Right hindlimb (tissue), 1 donor: ENCODE measurements around the gene GNPTAB.

Experiments used
- DNase-seq: peaks from one replicate; pipeline ENCODE4 v3.0.0-alpha.2; 2018

GNPTAB gene

DNA sequence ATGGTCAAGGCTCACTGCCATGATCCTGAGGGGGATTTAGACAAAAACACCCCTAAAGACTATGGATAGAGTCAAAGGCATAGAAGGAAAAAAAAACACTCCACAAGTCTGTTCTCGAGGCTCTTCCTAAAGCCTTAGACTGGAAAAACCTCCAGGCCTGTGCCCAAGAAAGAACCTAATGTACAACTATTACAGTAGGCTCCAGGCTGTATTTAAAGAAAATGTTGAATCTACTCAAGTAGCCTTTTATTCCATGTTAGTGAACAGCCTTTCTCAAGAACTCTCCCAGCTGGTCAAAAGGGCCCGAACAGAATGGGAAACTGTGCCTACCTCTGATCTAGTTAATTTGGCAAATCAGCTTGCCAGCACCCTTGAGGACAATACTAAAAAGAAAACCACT lies 28.3 kb downstream of the GNPTAB start:
- DNase-seq = no peak

DNA sequence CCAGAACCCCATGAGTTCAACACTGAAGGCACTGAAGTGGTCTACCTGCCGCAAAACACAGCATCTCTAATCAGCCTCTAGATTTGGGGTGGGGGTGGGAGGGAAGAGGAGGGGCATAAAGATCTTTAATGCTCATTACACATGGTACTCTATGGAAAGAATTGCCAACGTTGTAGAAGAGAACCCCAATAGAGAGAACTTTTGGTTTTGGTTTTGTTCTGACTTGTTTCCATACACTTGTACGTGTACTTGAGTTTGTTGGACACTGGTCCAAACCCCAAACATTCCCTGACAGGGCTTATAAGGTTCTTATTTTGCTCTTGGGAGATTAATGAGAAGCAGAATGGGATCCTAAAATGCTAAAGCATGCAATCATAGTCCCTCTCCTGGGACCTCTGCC lies 31.0 kb downstream of the GNPTAB start:
- no peak for DNase-seq

DNA sequence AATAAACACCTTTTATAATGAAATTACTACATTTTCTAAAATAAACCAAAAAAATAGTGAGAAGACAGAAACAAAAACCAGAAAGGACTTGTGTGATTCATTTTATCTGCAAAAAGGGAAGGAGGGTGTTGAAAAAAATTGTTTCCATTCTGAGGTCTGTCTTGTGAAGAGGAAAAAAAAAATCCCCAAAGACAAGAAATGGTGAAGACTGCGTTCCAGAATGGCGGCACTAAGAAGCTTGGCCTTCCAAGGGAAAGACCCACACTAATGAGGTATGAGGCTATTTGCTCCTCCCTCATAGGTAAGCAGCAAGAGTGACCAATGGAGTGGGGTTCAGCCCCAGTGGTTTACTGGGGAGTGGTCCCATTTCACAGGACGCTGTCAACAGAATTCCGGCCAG lies 35.0 kb downstream of the GNPTAB start:
- DNase-seq = no peak

DNA sequence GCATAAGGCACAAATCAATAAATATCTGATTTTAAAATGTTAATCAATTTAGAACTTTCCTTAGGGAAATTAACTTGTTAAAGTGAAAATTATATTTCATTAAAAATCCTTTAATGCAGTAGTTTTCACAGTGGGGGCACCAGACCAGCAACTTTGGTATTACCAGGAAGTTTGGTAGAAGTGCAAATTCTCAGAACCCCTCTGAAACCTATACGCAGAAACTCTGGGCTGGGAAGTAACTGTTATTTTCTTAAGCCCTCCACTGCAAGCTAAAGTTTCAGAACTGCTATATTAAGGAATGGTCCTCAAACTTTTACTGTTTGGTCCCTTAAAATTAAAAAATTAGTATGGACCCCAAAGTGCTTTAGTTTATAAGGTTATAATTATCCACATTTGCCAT lies 35.7 kb downstream of the GNPTAB start:
- DNase-seq = no peak

DNA sequence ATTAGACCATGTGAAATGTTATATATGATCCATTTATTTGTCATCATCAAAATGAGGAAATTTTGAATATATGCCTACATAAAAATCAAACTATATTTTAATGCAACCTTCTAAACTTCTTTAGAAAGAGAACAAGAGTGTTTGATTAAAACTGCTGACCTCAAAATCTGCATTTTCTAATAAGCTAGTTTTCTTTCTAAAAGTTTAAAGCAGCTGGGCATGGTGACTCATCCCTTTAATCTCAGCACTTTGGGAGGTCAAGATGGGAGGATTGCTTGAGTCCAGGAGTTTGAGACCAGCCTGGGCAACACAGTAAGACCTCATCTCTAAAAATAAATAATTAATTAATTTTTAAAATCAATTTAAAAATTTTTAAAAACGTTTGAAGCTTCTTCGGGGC lies 36.2 kb downstream of the GNPTAB start:
- no peak for DNase-seq

DNA sequence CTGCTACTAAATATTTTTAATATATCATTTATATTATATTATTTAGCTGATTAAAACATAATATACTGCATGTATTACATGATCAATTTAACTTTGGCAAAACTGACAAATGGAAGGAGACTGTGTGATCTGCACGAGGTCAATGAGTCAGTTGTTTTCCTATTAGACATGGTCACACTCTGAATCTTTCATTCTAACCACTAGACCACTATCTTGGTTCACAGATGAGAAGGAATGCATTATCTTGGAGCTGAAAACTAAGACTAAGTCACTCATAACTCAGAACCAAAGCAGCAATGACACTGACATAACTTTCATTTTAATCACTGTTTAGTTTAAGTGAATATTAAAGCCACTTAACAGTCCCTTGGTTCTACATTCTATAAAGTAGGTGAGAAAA lies 37.4 kb downstream of the GNPTAB start:
- no peak for DNase-seq

DNA sequence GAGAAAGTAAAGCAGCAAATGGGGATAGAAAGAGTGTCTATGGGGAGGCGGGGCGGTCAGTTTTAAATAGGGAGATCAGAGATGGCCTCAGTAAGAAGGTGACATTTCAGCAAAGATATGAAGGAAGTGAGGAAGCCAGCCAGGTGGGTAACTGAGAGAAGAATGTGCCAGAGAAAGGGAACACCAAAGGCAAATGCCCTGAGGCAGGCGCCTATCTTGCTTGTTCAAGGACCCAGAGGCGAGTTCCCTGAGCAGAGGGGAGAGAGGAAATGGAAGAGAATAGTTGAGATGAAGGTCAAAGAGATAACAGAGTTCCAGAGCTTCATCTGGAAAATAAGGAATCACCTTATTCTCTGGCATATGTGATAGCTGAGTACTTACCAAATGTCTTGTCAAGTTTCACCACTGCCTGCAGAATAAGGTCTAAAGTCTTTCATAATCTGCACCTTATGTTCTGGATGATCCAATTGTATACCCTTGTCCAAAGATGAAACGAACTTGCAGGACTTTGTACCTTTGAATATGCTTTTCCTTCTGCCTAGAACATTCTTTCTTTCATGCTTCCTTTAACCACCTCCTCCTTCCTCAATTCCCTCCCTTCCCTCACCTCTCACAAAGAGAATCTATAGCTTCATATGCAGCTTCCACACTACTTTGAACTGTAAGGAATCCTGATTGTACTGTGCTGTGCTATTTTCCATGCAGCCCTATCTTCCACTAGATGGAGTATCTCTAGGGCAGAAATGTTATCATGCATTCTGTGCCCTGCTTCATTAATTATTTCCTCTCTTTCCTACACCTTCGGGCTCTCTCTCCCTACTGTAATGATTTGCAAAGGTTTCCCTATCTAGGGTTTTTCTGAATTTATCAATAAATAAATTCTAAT lies 38.5 kb downstream of the GNPTAB start:
- no peak for DNase-seq

DNA sequence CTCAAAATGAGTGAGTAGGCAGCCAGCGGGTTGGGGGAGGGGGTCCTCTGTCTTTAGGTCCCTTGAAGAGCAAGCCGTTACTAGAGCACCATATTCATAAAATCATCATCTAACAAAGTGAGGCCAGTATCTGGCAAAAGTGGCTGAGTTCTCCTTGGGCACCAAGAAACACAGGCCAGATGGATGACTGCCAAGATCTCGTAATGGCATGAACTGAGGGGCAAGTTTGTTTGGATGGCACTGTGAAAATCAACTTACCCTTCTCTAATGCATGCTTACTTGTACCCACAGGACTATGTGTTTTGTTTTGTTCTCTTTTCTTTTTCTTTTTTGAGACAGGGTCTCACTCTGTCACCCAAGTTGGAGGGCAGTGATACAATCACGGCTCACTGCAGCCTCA lies 41.6 kb downstream of the GNPTAB start:
- no peak for DNase-seq

DNA sequence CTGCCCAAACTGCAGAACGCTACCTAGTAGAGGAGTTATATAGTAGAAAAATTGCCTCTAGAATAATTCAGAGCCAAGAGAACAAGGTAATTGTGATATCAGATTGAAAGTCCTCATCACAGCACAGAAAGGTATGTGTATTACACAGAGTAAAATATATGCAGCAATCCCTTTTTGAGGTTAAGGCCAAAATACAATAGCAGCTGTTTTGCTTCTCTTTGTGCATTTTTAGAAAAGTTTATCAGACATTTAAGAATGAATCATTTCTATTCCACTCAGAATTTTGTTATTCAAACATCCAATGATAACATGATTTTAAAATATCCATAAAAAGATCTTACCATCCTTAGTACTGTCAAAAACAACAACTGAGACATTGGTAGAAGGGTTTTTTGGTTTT lies 45.1 kb downstream of the GNPTAB start:
- DNase-seq = no peak

DNA sequence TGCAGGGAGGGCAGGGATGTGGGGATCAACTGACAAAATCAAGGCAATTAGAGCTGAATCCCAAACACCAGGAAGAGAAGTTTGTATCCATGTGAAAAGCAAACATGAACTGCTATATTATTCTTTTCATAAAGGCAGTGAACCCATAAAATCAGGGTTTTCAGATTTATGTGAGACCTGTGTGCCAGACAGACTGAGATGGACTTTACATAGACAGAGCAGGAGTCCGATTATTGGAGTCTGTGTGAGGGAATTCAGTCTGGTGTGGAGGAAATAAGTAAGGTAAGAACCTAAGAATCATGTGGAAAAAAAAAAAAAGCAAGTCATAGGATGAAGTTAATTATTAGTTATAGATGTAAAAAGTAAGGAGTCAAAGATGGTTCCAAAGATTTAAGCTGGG lies 46.4 kb downstream of the GNPTAB start:
- no peak for DNase-seq

DNA sequence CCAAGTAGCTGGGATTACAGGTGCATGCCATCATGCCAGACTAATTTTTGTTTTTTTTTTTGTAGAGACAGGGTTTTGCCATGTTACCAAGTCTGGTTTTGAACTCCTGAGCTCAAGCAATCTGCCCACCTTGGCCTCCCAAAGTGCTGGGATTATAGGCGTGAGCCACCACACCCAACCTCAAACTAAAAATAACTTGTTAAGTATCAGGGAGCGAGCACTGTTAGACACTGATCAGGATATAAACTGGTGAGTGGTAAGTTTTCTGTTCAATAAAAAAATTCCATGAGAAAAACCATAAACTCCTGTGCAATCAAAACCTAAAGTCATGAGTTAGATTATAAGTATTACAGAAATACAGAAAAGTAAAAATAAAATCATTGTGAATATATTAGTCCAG lies 46.9 kb downstream of the GNPTAB start:
- no peak for DNase-seq

DNA sequence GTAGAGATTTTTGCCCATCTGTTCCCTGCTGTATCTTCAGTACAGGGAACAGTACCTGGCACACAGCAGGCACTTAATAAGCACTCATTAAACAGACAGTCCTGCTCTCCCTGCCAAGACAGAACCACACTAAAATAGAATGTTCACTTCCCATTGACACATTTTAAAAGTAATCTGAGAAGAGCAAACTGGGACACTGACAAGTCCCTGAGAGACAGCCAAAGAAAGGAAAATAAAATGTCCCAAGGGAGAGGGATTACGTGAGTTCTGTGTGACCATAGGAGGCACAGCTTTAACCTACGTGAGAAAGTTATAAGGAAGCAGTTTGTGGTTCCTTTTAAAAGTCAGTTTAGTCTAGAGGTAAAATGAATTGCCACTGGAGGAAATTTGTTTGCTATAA lies 47.6 kb downstream of the GNPTAB start:
- DNase-seq = no peak

DNA sequence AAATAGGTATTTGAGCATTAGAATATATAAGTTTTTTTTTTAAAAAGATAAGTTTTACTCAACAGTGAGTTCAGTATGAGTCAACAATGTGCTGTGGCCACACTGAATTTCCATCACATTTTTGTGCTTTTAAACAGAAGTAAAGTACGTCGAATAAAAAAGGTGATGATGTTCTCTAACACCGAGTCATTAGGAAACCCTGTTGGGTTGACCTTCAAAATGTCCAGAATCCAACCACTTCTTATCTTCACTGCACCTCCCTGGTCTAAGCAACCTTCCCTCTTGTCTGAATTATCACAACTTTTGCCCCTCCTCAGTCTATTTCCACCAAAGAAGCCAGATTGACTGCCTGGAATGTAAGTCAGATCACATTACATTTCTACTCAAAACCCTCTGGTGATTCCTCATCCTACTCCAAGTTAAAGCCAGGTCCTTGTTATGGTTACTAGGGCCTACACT lies 48.5 kb downstream of the GNPTAB start:
- no peak for DNase-seq

DNA sequence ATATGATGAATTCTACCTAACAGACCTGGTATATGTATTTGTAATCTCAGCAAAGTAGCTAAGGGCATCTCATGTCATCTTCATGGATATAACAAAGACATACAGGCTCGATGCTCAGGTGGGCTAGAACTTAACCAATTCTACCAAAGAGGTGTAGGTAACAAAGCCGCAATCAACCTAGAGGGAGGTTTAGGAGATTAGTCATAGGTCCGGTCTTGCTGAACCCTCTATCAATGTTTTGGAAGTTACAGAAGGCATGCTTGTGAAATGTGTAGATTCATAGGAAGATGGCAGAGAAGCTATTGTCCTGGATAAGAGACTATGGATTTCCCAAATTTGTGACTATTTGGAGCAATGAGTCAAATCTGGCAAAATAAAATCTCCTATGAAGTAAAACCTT lies 48.9 kb downstream of the GNPTAB start:
- DNase-seq = no peak

DNA sequence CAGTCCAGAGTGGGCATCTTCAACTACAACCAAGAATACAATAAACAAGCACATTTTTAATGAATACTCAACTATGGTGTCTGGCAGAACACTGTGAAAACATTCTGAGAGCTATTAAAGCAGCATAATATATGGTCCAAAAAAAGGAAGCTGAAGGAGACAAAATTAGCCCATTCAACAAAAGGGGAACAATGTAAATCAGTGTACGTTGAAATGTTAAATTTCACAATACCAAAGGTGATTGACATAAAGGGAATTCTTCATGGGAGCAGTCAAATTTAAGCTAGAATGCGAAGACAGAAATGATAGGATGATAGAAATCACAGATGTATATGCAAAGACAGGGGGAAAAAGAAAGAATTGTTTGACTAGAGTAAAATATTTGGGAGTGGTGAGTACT lies 50.2 kb downstream of the GNPTAB start:
- DNase-seq = no peak

DNA sequence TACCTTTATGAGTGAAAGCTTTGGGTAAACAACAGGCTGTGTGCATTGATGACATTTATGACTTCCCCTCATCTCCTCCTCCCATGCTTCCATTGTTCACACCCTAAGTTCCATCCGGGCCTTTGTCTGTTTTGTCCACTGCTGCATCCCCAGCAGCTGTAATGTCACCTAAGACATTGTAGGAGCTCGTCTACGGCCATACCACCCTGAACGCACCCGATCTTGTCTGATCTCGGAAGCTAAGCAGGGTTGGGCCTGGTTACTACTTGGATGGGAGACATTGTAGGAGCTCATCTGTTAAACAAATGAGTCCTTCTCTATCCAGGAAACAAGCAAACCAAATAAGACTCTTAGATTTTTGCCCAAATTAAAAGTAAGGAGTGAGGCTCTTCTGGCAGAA lies 51.1 kb downstream of the GNPTAB start:
- no peak for DNase-seq

DNA sequence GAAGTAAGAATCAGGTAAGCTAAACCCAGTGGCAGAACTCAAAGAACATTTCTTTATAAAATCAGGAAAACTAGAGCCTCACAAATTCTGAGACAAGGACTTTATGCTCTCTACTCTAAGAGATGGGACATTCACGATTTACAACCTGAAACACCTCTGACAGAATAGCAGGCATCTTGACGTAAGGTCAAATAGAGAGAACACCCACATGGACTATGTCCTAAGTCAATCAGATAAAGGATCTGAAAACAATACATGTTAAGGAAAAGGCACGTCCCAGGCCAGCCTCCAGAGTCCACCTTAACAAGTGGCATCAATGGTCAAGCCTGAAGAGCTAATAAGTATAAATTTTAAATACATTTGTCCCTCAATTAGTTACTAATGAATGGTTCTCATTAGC lies 51.6 kb downstream of the GNPTAB start:
- DNase-seq = no peak

DNA sequence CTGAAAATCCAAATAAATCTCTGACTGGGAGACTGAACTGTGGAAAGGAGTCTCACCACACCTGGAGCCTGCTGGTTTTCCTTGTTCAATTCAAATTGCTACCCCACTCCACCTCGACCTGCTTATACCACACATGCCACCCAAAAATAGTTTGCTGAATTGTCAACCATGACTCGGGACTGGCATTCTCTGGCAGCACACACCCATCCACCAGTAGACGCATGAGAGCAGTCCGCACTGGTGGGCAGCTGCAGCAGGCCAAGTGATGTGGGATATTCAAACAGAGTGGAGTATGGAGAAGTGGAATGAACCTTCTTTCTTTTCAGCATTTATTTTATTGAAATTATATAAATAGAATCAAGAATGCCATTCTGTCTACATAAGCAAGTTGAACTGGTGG lies 52.8 kb downstream of the GNPTAB start:
- no peak for DNase-seq

DNA sequence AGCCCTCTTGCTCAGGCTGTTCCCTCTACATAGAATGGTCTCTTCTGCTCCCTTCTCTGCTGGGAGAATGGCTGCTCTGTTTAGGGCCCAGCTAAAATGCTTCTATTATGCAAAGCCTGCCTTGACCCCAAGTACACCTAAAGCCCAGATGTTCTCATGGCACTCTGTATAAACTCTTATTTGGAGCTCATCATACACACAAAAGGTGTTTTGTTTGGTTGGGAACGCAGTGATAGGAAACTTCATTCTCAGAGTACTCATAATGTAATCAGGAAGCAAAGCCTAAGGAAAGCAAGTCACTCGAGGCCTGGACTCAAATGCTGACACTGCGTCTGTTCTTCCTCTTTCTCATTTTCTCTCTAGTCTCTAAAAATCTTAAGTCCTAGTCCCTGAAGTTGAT lies 53.3 kb downstream of the GNPTAB start:
- DNase-seq = no peak

DNA sequence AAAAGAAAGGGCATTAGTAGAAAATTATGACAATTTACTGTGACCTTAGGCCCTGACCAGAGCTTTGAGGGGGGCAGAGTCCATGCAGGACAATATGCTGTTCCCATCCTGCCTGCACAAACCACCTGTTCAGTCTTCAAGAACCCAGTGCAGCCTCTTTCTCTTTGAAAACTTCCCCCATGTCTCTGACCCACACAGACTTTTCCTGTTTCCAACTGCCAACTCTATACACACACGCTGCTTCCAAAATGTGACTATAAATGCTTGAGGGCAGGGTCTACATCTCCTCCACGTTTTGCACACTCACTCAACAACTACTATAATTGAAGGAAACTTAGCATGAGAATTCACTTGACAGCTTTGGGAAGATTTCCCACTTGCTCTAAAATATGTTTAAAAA lies 54.9 kb downstream of the GNPTAB start:
- DNase-seq = no peak

DNA sequence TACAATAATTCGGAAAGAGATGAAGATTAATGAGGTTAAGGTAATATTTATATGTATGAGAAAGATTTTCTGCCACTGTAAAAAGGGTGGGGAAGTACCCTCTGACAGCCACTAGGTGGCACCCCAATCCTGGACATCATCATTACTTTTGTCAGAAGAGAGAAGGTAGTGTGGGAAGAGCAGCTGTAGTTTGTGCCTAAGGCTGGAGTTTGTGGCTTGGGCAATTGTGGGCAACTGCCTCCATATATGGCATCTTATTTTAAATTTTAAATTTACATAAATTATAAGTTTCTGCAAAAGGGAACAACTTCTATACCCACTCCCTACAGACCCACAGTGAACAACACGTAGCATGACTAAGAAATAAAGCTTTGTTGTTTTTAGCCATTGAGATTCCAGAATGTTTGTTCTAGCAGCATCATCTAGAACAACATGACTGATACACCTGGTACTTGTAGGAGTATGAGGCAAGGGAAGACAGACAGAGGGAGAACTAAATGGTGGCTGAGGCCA lies 57.1 kb downstream of the GNPTAB start:
- DNase-seq = peak; percentile 74

DNA sequence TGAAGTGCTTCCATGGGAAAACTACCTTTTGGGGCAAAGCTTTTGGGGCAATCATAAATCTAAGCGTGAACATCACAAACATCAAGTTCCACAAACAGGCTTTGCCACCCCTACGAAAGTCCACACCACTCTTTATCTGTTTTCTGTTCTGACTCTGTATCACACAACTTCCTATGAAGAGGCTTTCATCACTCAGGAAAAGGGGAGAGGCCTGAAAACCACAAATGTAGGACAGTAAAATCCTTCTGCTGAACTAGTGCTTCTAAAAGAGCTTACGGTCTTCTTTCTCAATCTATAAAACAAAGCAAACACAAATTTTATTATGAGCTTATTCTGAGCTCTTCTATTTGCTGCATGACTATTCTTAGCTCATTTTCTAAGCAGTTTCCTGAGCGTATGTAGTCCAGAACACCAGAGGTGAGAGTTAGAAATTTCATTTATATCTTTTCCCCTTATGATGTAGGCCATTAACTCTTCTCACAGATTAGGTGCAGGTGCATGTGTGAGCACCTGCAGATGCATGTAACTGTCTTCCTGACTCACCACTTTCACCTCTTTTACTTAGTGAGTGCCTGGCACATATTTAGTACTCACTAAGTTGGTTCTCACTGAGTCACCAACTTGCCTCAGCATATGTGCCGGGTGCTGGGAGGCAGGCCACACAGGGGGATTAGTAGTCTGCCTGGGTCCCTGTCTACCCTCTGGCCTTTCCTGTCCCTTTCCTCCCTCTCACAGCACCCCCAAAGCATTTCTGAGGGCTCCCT lies 58.6 kb downstream of the GNPTAB start:
- DNase-seq = no peak

DNA sequence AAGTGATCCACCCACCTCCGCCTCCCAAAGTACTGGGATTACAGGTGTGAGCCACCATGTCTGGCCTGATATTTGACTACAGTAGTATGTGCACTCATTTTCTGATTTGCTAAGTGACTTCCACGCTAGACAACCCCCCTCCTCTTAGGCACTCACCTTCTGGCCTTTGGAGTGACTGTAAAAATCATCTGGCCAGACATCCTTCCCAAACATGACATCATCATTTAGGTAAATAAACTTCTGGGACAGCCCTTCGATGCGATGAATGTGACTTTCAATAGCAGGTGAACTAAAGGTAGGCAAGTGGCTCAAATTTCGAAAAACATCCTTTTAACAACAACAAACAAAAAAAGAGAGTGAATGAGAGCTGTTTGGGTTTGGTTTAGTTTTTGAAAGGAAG lies 60.9 kb downstream of the GNPTAB start:
- no peak for DNase-seq

DNA sequence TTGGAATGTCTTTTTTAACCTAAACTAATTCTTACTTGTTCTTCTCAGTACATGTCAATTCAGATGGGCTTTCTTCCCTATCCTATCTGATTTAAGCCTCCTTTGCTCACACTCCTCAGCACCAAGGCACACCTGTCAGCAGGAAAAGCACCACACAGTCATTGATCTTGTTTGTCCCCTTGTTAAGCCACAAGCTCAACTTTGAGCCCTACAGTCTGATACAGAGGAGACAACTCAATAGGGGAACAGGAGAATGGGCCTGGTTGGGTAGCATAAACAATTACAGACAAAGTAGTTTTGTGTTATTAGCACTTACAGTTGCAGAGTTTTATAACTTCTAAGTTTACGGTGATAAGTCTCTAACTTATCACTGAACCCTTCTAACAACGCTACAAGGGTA lies 62.0 kb downstream of the GNPTAB start:
- DNase-seq = no peak
